NCI-H187 treated with DMSO at 0.1 percent for 48 hours (cell line): ENCODE data around the gene MKI67.
"Not testable (repeated sequence)": the region's sequence is repeated elsewhere in the genome, so short reads cannot be mapped to it uniquely, and the experiment has no call there.

Experiments used
- DNase-seq: peaks from one replicate; lab custom pipeline; 2025; lab: John Stamatoyannopoulos, UW

The MKI67 gene

DNA sequence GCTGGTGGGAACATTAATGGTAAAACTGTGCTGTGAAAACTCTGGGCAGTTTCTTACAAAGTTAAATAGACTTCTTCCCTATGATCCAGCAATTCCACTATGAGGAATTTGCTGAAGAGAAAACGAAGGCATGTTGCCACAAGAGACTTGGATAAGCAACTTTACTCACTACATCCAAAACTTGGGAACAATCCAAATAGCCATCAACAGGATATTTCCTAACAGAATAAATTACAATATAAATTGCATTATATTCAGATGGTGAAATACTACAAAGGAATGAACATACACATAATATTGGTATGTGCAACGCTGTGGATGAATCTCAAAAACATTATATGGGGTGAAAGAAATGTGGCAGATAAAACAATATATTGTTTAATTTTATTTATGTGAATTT lies 21.4 kb upstream of the MKI67 start:
- DNase-seq = no peak

DNA sequence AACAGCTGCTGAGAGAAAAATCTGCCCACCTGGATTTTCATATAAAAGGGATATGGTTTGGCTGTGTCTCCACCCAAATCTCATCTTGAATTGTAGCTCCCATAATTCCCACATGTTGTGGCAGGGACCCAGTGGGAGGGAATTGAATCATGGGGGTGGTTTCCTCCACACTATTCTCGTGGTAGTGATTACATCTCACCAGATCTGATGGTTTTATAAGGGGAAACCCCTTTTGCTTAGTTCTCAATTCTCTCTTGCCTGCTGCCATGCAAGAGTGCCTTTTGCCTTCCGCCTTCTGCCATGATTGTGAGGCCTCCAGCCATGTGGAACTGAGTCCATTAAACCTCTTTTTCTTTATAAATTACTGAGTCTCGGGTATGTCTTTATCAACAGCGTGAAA lies 20.8 kb upstream of the MKI67 start:
- no peak for DNase-seq

GRCh38 chr10:128144547-128144946 lies 18.3 kb upstream of the MKI67 start:
- no peak for DNase-seq

DNA sequence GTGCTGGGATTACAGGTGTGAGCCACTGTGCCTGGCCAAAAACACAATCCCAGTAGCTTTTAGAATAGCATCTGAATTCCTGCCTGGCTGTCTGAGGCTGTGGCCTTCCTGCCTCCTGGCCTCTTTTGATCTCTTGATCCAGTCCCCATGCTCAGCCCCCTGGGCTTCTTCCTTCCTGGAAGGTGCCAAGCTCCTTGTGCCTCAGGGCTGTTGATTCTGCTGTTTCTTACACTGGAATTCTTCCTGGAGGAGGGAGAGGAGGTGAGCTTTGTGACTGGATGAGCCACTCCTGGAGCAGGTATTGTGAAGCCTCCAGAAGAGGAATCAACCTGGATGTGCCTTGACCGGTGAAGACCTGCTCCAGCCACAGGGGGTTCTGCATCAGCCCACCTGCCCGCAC lies 17.3 kb upstream of the MKI67 start:
- DNase-seq = no peak

- no peak for DNase-seq
Measured at GRCh38 chr10:128140425-128140824, 14.2 kb upstream of the MKI67 start.

- DNase-seq = not testable (repeated sequence)
Measured at GRCh38 chr10:128138429-128138828, 12.2 kb upstream of the MKI67 start.

- DNase-seq = no peak
Measured at GRCh38 chr10:128137877-128138276, 11.7 kb upstream of the MKI67 start.

DNA sequence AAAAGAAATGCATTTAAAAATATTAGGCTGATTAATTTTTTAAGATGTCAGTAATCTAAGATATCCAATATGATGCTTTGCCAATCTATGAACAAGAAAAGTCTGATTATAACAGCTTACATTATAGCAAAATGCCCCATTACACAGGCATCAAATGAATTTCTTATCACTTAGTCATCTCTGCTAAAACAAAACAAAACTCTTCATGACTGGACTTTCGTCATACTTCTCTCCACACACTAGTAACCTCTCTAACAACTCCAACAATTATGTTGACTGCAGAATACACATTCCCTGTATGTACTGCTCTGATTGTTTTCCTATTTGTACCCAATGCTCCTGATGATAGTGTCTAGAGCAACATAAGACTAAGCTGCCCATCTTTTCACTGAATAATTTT lies 3.8 kb upstream of the MKI67 start:
- DNase-seq = no peak

GRCh38 chr10:128128582-128128981 lies 2.4 kb upstream of the MKI67 start:
- DNase-seq = no peak

DNA sequence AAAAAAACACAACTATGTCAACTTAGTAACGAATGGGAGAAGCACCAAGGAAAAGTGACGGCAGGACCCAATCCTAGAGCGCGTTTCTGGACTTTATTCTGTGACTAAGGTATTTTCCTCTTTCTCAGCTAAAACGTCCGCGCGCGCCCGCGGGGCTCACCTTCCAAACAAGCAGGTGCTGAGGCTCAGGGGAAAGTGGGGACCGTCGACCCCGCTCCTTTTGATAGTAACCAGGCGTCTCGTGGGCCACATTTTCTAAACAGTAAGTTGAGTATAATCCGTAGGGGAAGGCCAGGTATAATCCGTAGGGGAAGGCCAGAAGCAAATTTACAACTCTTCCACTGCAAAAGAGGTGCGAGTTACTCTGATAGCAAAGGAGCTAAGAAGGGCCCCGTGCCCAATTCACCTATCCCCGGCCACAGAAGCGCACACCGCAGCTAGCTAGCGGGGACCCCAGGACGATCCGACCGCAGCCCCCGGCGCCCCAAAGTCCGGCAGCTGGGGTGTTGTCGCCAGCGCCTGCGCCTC lies 743 bp downstream of the MKI67 start:
- DNase-seq = no peak

DNA sequence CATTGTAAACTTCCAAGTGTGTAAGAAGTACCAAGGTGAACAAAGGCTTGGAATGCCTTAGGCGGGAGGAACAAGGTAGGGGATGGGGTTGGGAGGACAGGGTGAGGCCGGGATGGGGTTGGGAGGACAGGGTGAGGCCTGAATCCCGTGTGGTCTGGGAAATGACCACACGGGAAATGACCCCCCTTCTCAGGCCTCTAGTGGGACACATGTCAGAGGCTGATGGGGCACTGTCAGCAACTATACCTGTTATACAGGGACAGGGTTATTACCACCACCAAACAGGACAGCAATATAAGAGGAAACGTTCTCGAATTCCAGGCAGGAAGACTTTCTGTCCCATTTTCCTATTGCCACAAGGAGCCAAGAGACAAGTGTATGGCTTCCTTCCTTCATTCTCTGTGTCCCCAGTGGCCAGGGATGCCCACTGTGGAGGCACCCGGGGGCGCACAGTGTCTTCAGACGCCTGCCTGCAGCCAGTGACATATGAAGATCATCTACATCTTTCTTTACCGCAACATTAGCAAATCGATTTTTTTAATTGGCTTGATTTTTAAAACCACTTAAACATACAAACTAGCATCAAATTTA lies 1.3 kb downstream of the MKI67 start:
- no peak for DNase-seq

DNA sequence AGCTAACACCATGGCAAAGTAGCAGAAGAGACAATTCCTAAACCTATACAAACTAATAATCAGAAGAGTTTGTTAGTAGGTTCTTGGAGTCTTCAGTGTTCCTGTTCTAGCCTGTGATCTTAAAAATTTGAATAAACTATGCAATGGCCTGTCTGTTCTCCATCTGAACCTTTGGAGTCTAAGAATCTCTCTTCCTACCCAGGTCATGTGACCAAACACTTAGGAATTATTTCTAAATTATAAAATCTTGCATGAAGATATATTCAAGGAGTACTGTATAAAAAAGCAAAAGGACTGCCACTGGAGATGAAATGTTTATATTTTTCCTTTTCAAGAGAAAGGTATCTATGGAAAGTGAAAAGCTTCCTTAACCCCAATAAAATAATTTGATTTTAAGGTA lies 2.4 kb downstream of the MKI67 start:
- no peak for DNase-seq

- no peak for DNase-seq
Measured at GRCh38 chr10:128122931-128123330, 3.3 kb downstream of the MKI67 start.

DNA sequence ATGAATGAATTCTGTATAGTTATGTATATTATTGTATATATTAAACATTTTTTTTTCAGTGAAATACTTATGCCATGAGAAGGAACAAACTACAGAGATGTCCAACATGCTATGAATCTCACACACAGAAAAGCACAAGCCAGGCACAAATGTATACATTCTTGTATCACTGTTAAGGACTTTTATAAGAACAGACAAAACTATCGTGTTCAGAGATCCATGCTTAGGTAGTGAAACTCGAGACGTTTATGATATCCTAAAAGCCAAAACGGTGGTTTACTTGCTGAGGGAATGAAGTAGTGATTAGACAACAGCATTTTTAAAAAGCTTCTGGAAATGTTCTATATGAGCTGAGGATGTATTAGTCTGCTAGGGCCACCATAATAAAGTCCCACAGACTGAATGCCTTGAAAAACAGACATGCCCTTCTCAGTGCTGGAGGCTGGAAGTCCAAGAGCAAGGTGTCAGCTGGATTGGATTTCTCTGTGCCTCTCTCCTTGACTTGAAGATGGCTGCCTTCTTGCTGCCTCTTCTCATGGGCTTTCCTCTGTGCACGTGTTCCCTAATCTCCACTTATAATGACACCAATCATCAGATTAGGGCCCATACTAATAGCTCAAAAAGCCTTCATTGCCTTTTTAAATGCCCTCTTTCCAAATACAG lies 4.3 kb downstream of the MKI67 start:
- DNase-seq = no peak

DNA sequence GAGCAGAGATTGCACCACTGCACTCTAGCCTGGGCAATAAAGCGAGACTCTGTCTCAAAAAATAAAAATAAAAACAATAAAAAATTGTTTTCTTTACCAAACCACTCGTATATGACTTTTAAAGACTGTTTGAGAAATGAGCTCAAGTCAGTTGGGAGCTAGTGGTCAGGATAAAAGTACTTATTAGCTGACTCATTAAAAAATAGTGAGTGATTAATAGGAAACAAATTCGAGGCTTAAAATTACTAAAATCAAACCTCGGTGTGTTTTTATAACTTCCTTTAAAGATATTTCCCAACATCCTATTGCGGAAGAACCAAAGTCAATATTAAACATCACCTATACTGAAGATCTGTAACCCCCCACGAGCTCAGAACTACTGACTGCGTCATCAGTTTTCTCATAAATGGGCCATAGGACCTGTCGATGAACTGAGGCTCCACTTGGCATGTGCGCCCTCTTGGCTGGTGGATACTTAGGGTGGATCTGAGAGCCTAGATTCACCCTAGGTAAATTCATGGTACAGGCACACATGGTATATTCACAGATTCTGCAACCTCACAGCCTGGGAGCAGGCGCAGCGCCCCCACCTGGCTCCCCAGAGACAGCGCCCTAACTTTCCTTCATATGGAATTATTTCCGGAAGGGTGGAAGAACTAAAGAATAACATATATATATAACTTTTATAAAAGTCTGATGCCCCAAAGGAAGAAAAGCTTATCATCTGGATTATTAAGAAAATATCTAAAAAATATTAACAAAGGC lies 9.2 kb downstream of the MKI67 start:
- DNase-seq = no peak

DNA sequence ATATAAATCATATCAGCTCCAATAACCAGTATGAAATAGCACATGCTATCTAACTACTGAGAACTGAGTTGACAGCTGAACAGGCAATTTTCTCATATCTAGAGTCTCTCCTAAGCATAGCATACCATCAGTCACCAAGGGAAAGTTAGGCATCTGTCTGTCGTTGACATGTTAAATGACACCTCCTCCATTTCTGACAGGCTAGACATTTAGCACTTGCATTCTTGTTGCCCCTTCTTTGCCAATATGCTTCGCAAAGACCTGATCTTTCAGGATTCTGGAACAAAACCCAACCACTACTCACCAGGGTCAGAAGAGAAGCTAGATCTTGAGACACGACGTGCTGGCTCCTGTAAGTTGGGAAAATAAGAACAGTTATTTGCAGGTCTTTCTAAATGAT lies 10.0 kb downstream of the MKI67 start:
- DNase-seq = no peak

GRCh38 chr10:128115356-128115755 lies 10.9 kb downstream of the MKI67 start:
- DNase-seq = no peak

DNA sequence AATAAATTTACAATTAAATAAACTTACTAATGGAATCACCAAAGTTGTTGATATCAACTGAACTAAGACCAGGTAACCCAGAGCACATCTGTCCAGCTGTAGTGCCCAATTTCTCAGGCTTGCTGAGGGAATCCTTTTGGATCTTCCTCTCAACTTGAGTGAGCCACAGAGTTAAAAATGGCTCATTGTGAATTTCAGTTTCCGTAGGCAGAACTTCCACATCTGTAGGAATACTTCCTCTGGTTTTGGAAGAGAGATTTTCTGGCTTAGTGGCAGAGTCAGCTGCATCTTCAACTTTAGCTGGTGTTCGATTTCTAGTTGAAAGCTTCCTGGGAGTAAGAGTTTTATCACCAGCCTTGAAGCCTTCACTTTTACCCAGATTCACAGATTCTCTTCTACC lies 11.3 kb downstream of the MKI67 start:
- no peak for DNase-seq

- DNase-seq = no peak
Measured at GRCh38 chr10:128113026-128113425, 13.2 kb downstream of the MKI67 start.

DNA sequence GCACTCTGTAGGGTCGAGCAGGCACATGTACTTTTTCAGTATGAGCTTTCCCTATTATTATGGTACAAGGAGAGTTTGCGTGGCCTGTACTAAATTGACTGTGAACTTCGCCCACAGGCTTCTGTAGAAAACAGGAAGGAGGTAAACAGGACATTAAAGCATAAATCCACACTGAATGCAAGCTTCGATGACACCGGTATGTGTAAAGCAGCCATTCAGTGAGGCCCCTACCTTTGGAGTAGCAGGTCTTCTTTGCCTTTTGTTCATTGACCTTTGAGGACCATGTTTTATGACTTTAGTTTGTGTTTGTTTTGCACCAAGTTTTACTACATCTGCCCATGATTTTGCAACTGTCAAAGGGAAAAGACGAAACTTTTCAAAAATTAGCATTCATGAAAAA lies 14.5 kb downstream of the MKI67 start:
- no peak for DNase-seq

DNA sequence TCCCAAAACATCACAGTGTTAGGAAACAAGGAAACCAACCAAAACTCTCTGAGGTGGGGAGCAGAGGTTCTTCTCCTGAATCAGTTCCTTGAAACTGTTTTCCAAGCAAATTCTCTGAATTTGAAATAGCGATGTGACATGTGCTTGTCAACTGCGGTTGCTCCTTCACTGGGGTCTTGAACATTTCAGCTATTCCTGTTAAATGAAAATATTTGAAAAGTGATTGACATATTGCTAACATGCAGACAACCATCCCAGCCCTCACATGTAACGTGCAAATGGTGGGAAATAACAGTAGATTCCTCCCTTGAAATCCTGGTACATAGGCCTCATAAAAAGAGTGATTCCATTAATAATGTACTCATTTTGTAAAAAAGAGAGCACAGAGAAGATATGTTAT lies 15.9 kb downstream of the MKI67 start:
- DNase-seq = no peak

- DNase-seq = no peak
Measured at GRCh38 chr10:128109707-128110106, 16.5 kb downstream of the MKI67 start.

- no peak for DNase-seq
Measured at GRCh38 chr10:128105383-128105782, 20.8 kb downstream of the MKI67 start.
